Measurements from ENCODE around the gene RGMA. TPM values are rescaled to one million over a fixed set of nuclear protein-coding genes. Genes with fewer than 3 reads are reported as not detected.

Gene RGMA
- total and polyA plus RNA-seq, 10 of the 15 experiments (the other 5 are each of a cell fraction or from before 2014, with no cell fraction given): not detected

GRCh38 chr15:93052090-93052879 lies 36.7 kb downstream of the RGMA start:
- TF ChIP-seq EZH2 (IDR thresholded peaks at IDR 0.05; ENCODE audit: borderline replicate concordance, control insufficient read depth, low read depth, low read length) (no peak), CTCF (IDR thresholded peaks at IDR 0.05 in 2 of 3, conservative IDR thresholded peaks at IDR 0.05 in 1 of 3; ENCODE audit: control insufficient read depth in 2 of 3, extremely low read depth in 1 of 3, insufficient read depth in 1 of 3, low read depth in 3 of 3, low read length in 3 of 3) (peak; percentile 24 to 33 (median 29); a peak in 4 of 6 replicates), CBX5 (IDR thresholded peaks at IDR 0.05; ENCODE audit: low read depth) (no peak)
- TF ChIP-seq, protein P1, sequence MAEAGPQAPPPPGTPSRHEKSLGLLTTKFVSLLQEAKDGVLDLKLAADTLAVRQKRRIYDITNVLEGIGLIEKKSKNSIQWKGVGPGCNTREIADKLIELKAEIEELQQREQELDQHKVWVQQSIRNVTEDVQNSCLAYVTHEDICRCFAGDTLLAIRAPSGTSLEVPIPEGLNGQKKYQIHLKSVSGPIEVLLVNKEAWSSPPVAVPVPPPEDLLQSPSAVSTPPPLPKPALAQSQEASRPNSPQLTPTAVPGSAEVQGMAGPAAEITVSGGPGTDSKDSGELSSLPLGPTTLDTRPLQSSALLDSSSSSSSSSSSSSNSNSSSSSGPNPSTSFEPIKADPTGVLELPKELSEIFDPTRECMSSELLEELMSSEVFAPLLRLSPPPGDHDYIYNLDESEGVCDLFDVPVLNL (IDR thresholded peaks at IDR 0.05; ENCODE audit: low read depth, low read length): no peak
- Histone ChIP-seq H3K4me1 (ENCODE audit: control insufficient read depth, insufficient read depth, low read length) (no peaks in the 10 kb centered on the region), H3K4me2 (ENCODE audit: control insufficient read depth, insufficient read depth) (no peak overlapping the region), H3K9ac (ENCODE audit: control insufficient read depth, insufficient read depth, low read length) (no peak overlapping the region), H2AFZ (ENCODE audit: control insufficient read depth, low read depth, low read length) (no peak overlapping the region), H3K9me3 (replicated peaks; ENCODE audit: control insufficient read depth, insufficient read depth, low read length) (no peaks in the 10 kb centered on the region), H3K36me3 (ENCODE audit: control insufficient read depth in 2 of 2, insufficient read depth in 2 of 2, low read length in 1 of 2) (no peaks in the 10 kb centered on the region), H3K27ac (ENCODE audit: control insufficient read depth, insufficient read depth) (no peak overlapping the region), H3K27me3 (replicated peaks in 1 of 2; ENCODE audit: control insufficient read depth in 2 of 2, insufficient read depth in 2 of 2, low read length in 1 of 2) (no peaks in the 10 kb centered on the region; a peak in 1 of 4 replicates), H4K20me1 (ENCODE audit: control insufficient read depth, insufficient read depth) (no peaks in the 10 kb centered on the region), H3K4me3 (no peak overlapping the region), H3K79me2 (ENCODE audit: control insufficient read depth, insufficient read depth, low read length) (no peaks in the 10 kb centered on the region)
- no peak for DNase-seq (ENCODE audit: low read depth, low spot score)
- FAIRE-seq: no peak
- peak; percentile 55; the same call in 2 of the 3 replicates for ATAC-seq
- intact Hi-C loops (cut with micrococcal nuclease; ENCODE audit: unreplicated experiment) (loop anchor here (1.0 kb wide), 1 partner anchor 17 kb away; no protein-coding TSS in a partner anchor), in situ Hi-C loops (cut with MboI) (no loop called here)
- CTCF ChIA-PET: interaction anchor here (0.6 to 1.1 kb wide), 2 partner anchors 22 to 1908 kb away, joined by 3 read pairs; no protein-coding TSS in a partner anchor
- SMC1A ChIA-PET (ENCODE audit: uncharacterized antibody, unreplicated experiment): no interaction called here
- no TSS peak for BruUV-seq (replicated peaks)
- POLR2A ChIA-PET: no interaction called here
- WGBS (ENCODE audit: insufficient coverage, insufficient replicate concordance, low lambda C conversion rate, missing lambda C conversion rate): 55% methylated on average over 39 of the region's 39 CpGs
- RAD21 ChIA-PET (ENCODE audit: unreplicated experiment): no interaction called here

Data from GM12878 (cell line).